Retinal pigment epithelial cell (primary cell): ENCODE results near the gene SORT1.

ENCODE experiments used
- DNase-seq: peaks from one replicate; pipeline ENCODE4 v3.0.0-alpha.2; 2010; ENCODE audit warnings: low read depth
- H3K4me3 ChIP-seq: 2 replicates; pipeline ENCODE4 v1.5.1; 2011; ENCODE audit warnings: mild to moderate bottlenecking, low read length, control low read depth, moderate library complexity
- TF ChIP-seq, protein P1 (sequence below): conservative IDR thresholded peaks from 2 replicates; pipeline ENCODE4 v1.5.1; 2011; ENCODE audit warnings: low read depth, low read length, control low read depth, inconsistent platforms

Gene SORT1

DNA sequence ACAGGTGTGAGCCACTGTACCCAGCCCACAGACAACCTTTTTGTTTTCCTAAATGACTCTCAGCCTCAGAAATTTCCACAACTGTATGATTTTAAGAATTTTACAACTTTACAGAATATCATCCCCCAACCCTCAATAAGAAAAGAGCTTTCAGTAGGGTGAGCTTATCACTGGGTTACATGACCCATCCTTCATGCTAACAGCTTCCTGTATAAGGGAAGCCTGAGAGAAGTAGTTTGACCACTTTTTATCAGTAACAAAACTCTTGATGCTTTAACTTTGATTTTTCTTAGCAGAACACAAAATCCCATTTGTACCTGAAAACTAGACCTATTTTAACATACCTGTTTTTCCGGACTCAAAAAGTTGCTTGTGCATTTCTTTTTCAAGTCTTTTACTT lies 81.2 kb downstream of the SORT1 start:
- H3K4me3 ChIP-seq = no peak overlapping the region
- no peak for DNase-seq
- TF ChIP-seq, protein P1, sequence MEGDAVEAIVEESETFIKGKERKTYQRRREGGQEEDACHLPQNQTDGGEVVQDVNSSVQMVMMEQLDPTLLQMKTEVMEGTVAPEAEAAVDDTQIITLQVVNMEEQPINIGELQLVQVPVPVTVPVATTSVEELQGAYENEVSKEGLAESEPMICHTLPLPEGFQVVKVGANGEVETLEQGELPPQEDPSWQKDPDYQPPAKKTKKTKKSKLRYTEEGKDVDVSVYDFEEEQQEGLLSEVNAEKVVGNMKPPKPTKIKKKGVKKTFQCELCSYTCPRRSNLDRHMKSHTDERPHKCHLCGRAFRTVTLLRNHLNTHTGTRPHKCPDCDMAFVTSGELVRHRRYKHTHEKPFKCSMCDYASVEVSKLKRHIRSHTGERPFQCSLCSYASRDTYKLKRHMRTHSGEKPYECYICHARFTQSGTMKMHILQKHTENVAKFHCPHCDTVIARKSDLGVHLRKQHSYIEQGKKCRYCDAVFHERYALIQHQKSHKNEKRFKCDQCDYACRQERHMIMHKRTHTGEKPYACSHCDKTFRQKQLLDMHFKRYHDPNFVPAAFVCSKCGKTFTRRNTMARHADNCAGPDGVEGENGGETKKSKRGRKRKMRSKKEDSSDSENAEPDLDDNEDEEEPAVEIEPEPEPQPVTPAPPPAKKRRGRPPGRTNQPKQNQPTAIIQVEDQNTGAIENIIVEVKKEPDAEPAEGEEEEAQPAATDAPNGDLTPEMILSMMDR = no peak

DNA sequence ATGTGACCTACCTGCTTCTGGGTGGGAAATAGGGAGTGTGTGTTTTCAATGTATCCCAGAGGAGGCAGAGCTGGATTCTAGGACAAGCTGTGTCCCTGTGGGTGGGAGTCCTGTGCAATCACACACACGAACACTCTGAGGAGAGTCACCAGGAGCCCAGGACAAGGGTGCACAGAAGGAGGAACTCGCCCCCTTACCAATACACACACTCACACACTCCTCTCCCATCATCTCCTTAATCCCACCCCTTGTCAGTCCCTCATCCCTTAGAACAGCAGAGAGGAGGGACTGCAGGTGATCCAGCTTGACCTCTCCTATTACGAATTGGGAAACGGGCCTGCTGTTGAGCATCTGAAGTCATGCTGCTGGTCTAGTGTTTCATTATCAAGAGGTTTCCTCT lies 82.4 kb downstream of the SORT1 start:
- no peak overlapping the region for H3K4me3 ChIP-seq
- DNase-seq = no peak
- TF ChIP-seq, protein P1 = no peak

DNA sequence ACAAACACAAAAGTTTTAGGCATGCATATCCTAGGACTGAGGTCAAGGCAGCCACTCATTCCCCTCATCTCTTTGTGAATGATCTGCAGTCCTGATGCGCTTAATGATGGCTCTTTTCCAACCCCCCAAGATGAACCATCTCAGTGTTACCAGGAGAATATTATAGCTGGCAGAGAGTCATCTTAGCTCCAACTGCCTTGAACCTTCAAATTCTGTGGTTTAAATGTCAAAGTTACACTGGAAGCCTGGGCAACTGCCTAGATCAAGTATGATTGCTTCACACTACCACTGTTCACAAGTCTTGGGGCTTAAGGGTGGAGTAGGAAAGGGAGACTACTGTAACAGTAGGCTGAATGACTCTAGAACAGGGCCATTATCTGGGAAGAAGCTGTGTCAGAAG lies 82.9 kb downstream of the SORT1 start:
- DNase-seq = no peak
- H3K4me3 ChIP-seq = no peak overlapping the region
- TF ChIP-seq, protein P1 = no peak

DNA sequence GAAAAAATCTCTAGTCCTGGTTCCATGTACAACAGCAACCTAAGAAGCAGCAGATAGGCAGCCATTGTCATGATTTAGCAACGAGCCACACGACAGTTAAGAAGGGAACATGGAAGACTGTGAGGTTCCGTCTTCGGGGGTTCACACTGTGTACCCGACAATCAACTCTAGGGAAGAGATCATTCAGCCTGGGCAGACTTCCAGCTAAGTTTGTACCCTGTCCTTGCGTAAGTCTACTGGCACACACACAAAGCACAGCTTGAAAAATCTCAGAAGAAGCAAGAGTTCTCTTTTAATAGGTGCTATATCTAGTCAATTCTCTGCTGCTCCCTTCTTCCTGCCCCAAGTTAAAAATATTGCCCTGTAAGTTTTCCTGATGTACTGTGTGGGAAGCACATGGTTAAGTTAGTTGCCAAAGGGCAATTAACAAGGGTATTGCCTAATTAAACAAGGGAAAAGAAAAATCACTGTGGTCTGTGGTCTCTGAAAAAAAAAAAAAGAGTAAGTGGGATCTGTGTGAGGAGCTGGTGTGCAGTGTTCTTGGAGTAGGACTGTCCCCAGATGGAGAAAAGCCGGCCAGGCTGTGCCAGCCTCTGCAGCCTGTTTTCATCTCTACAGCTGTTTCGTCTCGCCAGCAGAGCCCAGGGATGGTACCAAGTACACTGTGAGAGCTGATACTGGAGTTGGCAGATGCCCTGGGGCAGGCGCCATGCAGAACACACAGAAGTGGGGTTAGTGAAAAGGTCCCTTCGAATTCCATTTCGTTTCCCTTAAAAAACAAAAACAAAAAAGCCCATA lies 84.5 kb downstream of the SORT1 start:
- TF ChIP-seq, protein P1 = no peak
- DNase-seq = no peak

DNA sequence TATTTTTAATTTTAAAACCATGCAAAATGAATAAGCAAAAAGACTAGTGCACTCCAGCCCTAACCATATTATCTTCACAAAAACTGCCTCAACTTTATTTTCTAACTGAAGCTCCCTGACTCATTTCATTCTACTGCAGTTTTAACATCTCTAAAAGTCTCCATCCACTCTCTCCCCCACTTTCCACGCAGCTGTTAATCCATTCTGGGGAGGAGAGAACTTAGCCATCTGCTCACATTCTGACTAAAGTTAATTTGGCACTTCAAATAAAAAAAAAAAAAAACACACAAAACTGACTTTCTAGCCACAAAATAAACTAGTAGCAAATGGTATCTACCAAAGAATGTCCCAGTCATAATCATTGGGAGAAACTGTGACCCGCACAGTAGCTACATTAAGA lies 85.5 kb downstream of the SORT1 start:
- TF ChIP-seq, protein P1 = no peak
- H3K4me3 ChIP-seq = no peak overlapping the region
- DNase-seq = no peak

More for the DNA sequence above, 84.5 kb downstream of the SORT1 start:
- H3K4me3 ChIP-seq = no peak overlapping the region

DNA sequence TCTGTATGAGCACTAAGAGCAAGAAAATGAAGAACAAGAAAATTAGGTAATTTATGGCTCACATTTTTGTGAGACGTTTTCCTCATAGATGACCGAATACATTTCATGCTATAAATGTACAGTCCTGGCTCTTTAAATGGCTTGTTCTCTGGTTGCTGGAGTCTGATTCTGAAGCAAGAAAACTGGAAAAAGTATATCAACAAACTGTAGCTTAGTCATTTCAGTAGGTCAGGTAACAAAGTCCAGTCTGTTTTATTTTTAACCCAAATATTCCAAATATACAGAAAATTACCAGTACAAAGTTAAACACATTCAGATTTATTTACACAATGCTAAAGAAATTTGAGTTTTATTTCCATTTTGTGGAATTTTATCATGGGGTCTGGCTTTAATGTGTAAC lies 88.4 kb downstream of the SORT1 start:
- no peak for DNase-seq
- H3K4me3 ChIP-seq = no peak overlapping the region
- TF ChIP-seq, protein P1 = no peak
